ENCODE measurements around the gene ZNF827.
"Not testable (repeated sequence)": the region's sequence is repeated elsewhere in the genome, so short reads cannot be mapped to it uniquely, and the experiment has no call there.

ZNF827 gene

DNA sequence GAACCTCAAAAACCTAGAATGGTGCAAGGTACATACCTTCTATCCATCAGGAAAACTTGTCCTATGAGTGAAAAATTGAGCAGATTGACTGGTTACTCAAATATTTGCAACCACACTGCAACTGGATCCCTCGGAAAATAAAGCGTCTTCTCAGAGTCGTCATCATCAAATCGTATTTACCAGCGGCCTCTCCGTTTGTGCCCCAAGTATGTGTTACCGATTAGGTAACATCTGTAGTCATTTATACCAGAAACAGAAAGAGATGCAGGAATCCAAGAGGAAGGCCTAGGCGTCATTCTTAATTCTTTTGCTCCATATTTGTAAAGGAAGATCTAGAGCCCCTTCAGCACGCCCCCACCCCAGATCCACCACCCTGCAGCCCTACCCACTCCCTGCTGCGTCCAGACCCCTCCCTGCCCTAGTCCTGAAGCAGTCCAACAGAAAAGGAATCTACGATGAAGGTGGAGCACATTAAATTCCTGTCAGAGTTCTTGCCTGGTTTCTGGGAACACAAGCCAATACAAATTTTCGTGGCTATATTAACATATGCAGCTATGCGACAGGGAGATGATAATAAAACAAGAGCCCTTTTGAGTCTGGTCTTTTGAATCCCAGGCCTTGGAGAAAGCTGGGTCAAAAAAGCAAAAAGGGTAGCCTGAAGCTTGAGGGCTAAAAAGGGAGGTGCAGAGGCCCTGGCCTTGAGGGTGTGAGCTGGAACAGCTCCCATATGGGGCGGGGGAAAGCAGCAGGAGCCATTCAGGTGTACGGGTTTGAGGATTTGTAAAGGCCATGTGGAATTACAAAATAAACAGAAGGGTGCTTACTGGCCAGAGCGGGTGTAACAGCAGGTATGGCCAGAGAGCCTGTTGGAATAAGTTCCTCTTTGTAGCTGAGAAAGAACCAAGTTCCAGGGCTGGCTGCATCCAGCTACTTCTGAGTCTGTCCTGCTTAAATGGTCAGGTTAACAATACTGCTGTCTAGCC is 77.0 kb downstream of the ZNF827 start:
- no peak for DNase-seq

DNA sequence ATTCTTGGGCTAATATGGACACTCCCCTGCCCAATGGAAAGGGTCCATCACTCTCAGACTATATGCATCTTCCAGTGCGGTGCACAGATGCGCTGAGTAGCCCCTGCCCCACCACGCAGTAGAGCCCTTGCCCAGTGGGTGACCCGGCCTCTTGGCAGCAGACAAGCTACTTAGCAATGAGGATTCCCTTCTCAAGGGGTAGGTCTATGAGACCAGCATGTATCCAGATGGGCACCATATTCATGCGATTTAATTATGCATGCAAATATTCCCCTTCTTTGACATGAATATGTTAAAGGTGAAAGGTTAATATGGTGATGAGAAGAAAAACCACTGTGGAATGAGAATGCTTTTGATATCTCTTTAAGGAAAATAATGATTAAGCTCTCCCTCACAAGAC is 77.7 kb downstream of the ZNF827 start:
- DNase-seq: no peak

DNA sequence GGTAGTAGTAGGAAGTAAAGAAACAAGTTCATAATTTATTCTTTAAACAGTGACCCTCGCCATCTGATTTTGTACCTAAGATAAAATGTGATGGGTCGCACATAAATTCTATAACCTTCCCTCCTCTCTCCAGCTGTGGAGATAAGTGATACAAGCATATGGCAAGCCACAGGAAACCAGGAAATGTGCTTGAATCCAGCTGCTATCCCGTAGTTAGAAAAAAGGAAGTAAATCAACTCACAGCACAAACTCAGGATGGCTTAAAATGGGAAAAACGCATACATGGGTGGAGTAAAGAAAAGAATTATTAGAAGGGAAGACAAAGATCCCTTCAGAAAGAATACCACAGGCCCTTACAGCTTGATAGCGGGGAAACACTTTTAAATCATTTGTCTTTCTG is 78.2 kb downstream of the ZNF827 start:
- no peak for DNase-seq

DNA sequence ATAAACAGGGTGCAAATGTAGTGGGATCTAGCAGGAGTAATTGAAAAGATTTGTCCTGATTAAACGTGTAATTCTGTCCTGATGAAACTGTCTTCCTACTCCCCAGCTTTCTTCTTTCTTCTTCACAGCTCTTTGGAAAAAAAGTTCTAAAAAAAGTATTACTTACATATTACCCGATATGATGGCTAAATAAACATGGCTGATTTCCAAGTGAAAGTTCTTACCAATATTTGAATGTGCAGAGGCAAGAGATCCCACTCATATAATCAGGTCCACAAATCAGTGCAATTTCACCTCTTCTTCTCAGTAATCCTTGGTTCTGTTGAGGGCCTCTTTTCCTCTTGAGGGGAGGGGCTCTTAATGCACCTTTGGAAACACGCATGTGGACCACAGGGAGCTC is 78.7 kb downstream of the ZNF827 start:
- DNase-seq: no peak

DNA sequence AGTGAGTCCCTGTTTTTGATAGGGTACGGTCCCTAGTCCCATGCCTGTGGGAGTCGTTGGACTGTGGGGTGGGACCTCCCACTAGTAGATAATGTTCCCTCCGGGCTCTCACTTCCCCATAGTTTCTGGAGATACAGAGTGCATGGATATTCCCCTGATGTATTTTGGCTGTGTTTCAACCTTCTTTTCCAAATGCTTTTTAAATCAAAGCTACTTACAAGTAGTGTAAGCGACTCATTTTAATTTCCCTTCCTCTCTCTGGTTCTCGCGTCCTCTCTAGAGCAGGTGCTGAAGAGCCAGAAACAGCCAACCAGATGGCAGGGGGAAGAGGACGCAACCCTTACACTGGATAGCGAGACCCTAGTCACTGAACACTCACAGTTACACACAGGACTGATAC is 79.2 kb downstream of the ZNF827 start:
- DNase-seq: no peak

DNA sequence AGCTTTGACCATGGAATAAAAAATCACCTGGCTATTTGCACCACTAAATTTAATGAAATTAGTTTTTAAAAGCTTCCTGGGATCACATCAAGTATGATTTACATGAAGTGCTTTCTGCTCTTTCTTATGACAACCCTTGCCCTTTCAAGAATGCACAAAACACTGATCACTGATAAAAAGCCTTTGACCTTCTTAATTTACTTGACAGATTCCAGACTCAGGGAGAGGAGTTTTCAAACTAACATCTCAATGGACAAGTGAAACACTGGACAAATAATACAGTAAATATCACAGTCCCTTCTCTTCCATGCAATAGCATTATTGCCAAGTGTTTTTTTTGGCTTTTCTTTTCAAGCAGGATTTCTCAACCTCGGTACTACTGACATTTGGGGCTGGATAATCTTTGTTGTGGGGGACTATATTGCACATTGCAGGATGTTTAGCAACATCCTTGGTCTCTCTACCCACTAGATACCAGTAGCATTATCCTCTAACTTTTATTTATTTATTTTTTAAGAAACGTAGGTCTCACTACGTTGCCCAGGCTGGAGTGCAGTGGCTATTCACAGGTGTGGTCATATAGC is 86.3 kb downstream of the ZNF827 start:
- no peak for DNase-seq

DNA sequence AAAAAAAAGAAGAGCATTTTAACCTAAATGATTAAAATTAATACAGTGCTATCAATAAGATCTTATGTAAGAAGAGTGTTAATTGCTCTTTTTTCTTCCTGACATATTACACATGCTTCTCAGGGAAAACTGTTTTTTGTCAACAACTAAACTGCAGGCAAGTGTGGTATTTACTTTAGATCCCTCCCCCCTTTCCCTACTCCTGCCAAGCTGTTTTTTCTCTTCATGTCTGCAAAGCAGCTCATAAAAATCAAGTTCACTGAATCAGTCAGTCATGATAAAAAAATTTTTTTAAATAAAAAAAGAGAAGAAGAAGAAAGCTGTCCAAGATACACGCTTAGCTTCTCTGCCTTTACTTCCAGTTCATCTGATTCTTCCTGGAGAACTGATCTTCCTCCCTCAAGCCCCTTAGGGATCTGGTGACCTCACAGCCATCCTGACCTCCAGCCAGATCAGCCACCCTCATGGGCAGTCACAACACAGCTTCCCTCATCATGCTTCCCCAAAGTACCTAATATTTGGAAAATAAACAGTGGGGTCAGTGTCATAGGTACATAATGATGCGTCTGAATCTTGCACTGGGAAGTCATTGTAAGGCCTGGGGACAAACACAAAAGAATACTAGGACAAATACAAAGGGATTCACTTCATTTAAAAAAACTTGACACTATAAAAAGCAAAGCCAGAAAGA is 87.0 kb downstream of the ZNF827 start:
- DNase-seq: no peak

DNA sequence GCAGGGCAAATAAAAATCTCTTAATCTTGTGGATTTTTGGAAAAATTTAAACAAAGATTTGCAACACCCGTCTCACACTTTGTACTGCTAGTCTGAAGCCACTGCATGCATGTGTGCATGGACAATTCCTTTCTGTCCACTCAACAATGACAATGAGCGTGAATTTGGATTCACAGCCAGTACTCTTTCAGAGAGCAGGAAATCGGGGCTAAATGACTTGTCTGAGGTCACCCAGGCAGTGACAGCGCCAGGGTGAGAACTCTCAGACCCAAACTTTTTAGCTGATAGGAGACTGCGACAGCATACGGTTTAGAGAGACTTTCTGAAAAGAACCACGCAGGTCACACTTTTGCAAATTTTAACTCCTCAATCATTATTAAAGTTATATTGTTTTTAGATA is 90.9 kb downstream of the ZNF827 start:
- DNase-seq: no peak

DNA sequence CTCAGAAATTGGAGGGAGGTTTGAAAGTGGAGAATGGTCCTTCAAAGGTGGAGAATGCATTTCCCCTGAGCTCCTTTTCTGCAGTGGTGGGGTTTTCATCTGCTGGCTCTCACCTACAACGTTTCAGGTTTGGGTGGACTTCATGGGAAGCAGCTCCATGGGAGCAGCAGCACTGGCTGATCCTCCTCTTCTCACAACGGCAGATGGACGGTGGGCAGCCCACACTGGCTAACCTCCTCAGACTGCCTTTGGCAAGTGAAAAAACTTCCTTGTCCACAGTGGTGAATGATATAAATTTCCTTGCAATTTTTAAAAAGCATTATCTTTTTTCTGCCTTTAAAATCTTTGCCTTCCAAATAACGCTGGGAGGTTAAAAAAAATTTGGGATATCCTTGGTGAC is 93.5 kb downstream of the ZNF827 start:
- no peak for DNase-seq

DNA sequence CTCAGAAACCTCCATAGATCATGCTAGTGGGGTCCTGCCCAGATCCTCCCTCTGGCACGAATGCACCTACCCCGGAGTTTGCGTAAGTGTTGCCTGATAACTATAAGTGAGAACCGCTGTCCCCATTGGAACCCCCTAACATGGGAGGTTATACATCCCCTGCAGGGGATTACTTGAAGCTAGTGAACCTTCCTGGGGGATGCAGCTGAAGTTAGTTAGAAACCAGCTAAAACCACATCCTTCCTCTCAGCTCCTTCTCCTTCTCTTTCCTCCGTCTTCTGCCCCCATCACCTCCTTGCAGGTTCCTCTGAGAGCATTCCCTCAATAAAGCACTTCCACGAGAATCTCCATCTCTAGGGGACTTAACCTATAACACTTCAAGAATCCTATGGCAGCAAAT is 95.0 kb downstream of the ZNF827 start:
- no peak for DNase-seq

DNA sequence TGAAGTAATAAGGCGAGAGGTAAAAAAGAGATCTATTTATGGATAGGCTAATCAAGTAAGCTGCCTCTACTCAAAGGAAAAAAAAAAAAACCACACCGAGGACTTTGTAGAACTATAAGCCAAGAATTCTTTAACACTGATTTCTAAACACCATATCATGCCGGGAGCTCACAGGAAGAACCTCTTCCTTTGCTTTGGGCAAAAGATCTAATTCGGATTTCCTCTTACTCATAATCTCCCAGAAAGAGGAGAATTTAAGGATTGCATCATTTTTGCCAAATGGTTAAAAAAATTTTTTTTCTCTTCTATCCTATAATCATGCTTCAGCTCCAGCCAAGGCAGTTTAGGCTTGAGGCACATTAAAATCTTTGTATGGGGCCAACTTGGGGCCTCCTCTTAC is 95.5 kb downstream of the ZNF827 start:
- no peak for DNase-seq

DNA sequence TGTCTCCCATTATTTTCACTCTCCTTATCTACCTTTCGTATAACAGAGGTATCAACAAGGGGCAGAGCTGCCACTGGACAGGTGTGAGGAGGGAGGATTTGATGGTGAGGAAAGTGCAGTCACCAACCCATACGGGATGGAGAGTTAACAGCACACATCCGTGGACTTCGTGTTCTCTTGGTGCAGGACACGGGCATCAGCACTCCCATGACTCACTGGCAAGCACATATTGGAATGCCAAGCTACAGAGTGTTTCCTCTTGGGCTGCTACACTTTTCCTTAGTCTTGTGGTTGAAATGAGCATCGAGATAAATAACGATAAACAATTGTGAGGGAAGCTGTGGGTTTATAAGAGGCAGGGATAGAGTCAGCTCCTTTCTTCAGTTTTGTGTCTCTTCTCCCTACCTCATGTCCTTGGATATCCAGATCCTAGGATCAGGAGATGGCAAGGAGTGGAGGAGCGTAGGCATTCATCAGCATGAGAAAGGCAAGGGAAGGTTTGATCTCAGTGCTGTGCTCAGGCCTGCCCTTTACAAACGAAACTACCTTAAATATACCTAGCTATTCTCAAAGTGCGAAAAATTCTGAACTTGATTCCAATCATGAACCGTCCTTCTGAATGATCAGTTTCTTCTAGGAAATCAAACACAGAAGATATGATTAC is 96.3 kb downstream of the ZNF827 start:
- DNase-seq: no peak

DNA sequence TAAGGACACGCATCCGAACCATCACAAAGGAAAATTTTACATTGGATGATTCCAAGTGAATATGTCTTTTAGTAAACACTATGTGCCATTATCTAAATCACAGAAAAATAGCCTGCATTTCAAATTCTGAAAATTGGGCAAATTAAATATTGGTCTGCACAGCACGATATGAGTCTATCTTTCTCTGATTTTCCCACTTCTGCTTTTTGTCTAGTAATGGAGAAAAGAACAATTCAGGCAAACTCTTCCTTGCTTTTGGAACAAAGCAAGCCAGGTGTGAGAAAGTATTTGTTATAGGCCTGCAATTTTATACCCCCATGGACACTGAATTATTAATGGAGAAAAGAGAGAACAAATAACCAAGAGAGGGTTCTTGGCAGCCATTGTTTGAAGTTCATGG is 97.8 kb downstream of the ZNF827 start:
- no peak for DNase-seq

DNA sequence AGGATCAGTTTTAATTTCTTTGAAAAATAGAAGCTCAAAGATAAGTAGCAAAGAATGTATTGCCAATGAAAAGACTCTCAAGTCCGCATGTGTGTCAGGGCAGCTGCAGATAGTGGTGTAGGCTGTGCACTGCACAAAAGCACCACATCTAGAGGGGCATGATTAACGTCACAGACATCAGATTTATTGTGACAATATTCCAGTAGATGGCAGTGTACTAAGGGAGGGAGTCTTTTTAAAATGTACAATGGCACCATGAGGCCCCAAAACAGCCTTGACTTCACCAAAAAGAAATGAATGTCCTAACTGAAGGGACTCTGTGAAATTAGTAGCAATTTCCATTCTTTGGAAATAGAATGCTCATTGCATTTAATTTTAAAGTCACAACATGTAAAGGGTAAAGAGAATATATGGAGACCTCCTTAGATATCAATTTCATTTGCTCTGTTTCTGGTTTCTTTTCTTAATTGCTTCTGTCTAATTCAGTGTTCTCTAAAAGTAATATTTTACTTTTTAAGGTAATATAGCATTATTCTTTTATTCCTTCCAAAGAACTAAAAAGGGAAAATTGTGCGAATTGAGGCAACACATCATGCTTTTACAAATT is 98.4 kb downstream of the ZNF827 start:
- no peak for DNase-seq

DNA sequence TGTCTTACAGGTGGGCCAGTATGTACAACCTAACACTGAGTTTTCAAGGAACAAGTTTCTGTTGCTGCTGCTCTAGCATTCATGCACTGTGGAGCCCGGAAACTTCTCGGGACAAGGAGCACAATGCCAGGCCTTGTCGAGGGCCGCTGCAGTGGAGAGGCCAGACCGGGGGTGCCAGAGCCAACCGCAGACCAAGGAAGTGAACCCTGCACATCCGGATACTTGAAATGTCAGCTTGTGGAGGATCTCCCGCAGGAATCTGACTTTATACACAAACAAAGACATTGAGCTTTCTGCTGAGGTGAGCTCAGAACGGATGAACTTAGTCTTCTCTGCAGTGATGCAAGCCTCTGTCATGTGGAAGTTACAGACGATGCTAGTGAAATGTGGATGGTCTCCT is 99.5 kb downstream of the ZNF827 start:
- no peak for DNase-seq

DNA sequence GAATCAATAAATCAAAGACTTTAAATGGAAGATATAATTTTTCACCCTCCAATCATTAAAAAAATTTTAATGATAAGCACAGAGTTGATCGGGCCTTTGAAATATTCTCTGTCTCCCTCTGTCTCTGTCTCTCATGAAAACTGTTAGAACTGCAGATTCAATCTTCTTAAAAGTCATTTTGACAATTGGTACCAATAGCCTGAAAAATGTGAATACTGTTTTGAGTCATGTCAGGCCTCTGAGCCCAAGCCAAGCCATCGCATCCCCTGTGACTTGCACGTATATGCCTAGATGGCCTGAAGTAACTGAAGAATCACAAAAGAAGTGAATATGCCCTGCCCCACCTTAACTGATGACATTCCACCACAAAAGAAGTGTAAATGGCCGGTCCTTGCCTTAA is 106.2 kb downstream of the ZNF827 start:
- not testable (repeated sequence) for DNase-seq

DNA sequence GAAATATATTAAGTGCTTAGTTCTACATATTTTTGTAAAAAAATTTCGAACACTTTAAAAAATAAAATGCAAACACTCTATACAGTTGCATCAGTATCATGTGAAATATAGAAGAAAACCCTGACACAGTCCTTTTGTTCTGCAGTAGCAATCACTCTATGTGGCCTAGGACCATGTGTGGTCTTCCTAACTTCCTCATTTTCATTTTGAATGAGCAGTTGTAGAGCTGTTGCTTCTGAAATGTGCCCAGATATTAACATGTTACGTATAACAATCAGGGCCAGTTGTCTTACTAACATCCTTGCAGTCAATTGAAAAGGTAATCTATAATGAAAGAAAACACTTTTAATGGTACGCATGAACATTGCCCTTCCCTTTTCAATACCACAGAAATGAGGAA is 107.9 kb downstream of the ZNF827 start:
- DNase-seq: no peak

DNA sequence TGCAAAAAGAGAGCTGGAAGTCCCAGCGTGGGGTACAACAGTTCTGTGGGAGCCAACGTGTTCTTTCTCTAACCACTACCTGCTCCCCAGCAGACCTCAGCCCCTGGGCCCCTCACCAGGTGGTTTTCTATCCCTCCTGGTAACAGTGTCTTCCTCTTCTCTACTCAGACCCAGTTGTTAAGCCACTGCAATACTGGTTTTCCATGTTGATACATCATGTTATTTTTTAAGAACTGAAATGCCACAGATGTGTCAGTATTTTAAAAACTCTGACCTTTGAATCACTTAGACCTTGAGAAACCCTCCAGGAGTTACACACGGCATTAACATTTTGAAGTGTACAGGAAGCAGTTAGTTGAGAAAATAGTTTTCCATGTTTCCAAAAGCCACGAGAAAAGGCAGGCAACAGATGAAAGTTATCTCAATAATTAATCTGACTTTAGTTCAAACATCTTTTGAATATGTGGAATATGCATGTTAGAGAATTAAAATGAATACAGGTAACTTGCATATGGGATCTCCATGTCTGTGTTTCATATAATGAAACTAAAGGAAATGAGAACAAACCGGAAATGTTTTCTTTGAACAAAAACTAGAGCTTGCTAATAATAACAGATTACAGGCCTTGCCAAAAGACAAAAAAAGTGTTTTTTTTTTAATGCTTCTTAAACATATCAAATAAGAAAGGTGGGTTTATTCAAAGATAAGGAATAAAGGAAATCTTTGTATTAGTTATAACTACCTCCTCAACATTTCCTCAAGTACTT is 108.8 kb downstream of the ZNF827 start:
- DNase-seq: no peak

DNA sequence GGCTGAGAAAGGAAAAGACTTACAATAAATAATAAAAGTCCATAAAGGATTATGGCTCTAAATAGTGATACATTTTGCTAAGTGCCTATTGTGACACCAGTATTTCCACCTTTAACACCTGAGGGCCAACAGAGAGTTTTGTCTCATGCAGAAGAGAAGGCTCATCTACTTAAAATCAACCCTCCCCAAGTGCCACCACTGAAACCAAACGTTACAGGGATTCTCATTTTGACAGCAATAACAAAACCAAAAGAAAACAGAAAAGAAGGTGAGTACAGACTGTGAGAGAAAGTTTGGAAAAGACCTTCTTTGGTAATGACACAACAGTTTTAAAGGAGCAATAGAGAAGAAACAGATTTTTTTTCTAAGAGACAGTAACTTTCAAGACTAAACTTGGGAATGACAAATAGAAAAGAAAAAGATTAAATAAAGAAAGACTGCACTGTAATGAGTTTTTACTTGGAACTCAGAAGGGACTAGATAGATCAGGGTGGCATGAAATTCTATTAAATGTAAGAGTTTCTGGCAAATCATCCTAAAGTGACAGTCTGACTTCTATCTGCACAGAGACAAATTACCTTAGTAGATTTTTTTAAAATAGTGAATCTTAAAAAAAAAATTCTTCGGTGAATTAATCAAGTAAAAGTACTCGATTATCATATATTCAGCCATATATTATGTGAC is 109.7 kb downstream of the ZNF827 start:
- DNase-seq: no peak

DNA sequence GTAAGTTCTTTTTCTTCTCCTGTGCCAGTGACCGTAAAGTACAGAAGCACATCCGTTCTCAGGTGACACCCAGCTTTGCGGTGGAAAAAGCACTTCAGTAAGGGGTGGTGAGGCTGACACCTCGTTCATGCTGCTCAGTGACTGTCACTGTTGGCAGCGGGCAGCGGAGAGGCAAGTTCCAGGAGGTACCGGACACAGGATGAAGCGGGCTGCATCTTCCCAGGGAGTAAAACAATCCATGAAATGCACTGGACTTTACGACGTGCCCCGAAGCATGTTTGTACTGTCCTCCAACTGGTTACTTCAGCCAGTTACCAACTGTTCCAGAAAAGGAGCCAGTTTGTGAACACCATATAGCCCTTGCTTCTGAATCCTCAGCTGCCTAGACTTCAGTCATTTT is 110.7 kb downstream of the ZNF827 start:
- no peak for DNase-seq

DNA sequence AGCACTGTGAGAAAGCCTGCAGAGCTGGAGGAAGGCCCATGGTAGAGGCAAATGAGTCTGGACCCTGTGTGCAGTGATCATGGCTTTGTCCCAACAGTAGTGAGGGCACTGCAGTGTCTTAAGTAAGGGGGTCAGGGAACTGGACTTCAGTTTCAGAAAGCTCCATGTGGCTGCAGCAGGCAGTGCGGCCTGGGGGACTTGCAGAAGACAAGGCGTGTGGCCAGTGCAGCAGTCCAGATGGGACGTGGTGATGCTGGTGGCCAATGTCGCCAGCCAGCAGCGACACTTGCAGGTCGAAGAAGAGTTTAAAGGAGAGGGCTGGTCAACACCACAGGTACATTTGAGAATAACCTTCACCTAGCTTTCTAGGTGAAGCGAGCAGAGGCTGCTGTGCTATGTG is 113.4 kb downstream of the ZNF827 start:
- DNase-seq: no peak
